Type B pancreatic cell (in vitro differentiated cells): ENCODE measurements around the gene NUP50. TPM values are rescaled to one million over a fixed set of nuclear protein-coding genes. Genes with fewer than 3 reads are reported as not detected.

Source experiments
- DNase-seq: peaks from one replicate; pipeline ENCODE4 v3.0.0; 2021; ENCODE audit warnings: mixed read lengths; ENCODE audit not compliant: unreplicated experiment; ENCODE audit errors: extremely low spot score
- H3K27ac Mint-ChIP-seq: 2 replicates; pipeline ENCODE4 v1.8.0; 2021; ENCODE audit warnings: mild to moderate bottlenecking, mixed read lengths
- H3K27me3 Mint-ChIP-seq: 2 replicates; pipeline ENCODE4 v1.8.0; 2021; ENCODE audit warnings: mixed read lengths
- H3K36me3 Mint-ChIP-seq: 2 replicates; pipeline ENCODE4 v1.8.0; 2021; ENCODE audit warnings: mixed read lengths
- H3K4me1 Mint-ChIP-seq: one replicate; pipeline ENCODE4 v1.8.0; 2021; ENCODE audit warnings: mixed read lengths; ENCODE audit not compliant: unreplicated experiment
- H3K4me3 Mint-ChIP-seq: 2 replicates; pipeline ENCODE4 v1.8.0; 2021; ENCODE audit warnings: mild to moderate bottlenecking, mixed read lengths
- H3K9me3 Mint-ChIP-seq: 2 replicates; pipeline ENCODE4 v1.8.0; 2021; ENCODE audit warnings: mixed read lengths
- CTCF ChIP-seq: fragments of 200-600 bp; sonication (generic); conservative IDR thresholded peaks from 2 replicates; pipeline ENCODE4 v1.5.0; 2021; ENCODE audit warnings: antibody characterized with exemption, mild to moderate bottlenecking
- total RNA-seq: library from RNA; stranded (reverse); gene quantifications from 2 replicates; pipeline ENCODE4 v1.2.1, GENCODE V29; 2021; ENCODE audit warnings: low replicate concordance

NUP50 gene
- total RNA-seq, 1 donor from 2014 or later = 83.6 TPM

- H3K9me3 Mint-ChIP-seq = no peaks in the 10 kb centered on the region
- H3K27ac Mint-ChIP-seq = no peak overlapping the region
- H3K27me3 Mint-ChIP-seq = no peaks in the 10 kb centered on the region
- no peak overlapping the region for H3K4me3 Mint-ChIP-seq
- TF ChIP-seq CTCF = no peak
- peaks cover 22% of the 10 kb centered on the region for H3K4me1 Mint-ChIP-seq
- DNase-seq = no peak
- no peaks in the 10 kb centered on the region for H3K36me3 Mint-ChIP-seq
Measured at GRCh38 chr22:45217345-45217744, 53.6 kb downstream of the NUP50 start.

- Mint-ChIP-seq H3K4me1 (peaks cover 26% of the 10 kb centered on the region), H3K9me3 (no peaks in the 10 kb centered on the region), H3K27me3 (no peaks in the 10 kb centered on the region), H3K4me3 (no peak overlapping the region), H3K27ac (no peak overlapping the region), H3K36me3 (no peaks in the 10 kb centered on the region)
- no peak for TF ChIP-seq CTCF
- DNase-seq = no peak
Measured at GRCh38 chr22:45217806-45218205, 54.1 kb downstream of the NUP50 start.

GRCh38 chr22:45218976-45219375 lies 55.3 kb downstream of the NUP50 start:
- no peak for TF ChIP-seq CTCF
- Mint-ChIP-seq H3K27ac (no peak overlapping the region), H3K36me3 (no peaks in the 10 kb centered on the region), H3K4me3 (no peak overlapping the region), H3K9me3 (no peaks in the 10 kb centered on the region), H3K27me3 (no peaks in the 10 kb centered on the region), H3K4me1 (peaks cover 31% of the 10 kb centered on the region)
- DNase-seq = no peak

DNA sequence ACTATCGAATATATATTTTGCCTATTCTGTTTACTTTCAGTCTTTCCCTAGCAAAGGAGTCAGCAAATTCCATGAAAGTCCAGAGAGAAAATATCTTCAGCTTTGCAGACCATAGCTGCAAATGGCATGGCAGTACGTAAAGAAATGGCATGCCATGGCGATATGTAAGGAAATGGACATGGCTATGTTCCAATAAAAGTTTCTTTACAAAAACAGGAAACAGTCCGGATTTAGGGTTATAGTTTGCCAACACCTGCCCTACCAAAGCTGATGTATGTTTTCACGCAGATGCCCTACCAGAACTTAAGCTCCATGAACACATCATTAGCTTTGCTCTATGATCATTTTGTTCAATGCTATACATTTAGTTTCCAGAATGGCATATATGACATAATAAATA lies 57.5 kb downstream of the NUP50 start:
- peaks cover 39% of the 10 kb centered on the region for H3K4me1 Mint-ChIP-seq
- H3K27ac Mint-ChIP-seq = no peak overlapping the region

DNA sequence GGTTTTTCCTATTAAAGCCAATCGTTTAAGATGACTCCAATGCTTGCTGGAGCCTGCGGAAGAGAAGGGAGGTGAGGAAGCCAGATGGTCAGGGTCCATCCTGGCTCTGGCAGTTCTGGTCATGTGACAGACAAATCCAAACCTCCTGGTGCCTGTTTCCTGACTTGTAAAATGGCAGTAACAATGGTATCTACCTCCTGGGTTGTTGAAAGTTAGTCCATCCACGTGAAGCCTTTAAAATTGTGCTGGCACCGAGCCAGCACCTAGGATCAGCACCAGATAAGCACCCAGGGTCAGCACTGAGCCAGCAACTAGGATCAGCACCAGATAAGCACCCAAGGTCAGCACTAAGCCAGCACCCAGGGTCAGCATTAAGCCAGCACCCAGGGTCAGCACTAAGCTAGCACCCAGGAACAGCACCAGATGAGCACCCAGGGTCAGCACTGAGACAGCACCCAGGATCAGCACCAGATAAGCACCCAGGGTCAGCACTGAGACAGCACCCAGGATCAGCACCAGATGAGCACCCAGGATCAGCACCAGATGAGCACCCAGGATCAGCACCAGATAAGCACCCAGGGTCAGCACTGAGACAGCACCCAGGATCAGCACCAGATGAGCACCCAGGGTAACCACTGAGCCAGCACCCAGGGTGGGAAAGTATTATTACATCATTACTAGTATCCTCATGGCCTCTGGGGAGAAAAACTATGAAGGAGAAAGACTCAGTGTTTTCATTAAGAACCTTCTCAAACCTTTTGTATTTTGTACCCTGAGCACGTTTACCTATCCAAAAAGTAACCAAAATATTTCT lies 59.8 kb downstream of the NUP50 start:
- Mint-ChIP-seq H3K4me1 (peaks cover 48% of the 10 kb centered on the region), H3K27ac (no peak overlapping the region)

More for the DNA sequence above, 57.5 kb downstream of the NUP50 start:
- no peak for DNase-seq
- Mint-ChIP-seq H3K9me3 (no peaks in the 10 kb centered on the region), H3K27me3 (no peaks in the 10 kb centered on the region), H3K36me3 (no peaks in the 10 kb centered on the region), H3K4me3 (no peak overlapping the region)
- TF ChIP-seq CTCF = no peak

More for the DNA sequence above, 59.8 kb downstream of the NUP50 start:
- Mint-ChIP-seq H3K36me3 (no peaks in the 10 kb centered on the region), H3K27me3 (no peaks in the 10 kb centered on the region), H3K9me3 (no peaks in the 10 kb centered on the region), H3K4me3 (no peak overlapping the region)
- TF ChIP-seq CTCF = no peak
- DNase-seq = no peak
